Suppressor macrophage treated with lipopolysaccharide for 4 hours (primary cell): ENCODE measurements around the gene USP13.

Experiments used
- DNase-seq: peaks from one replicate; pipeline ENCODE4 v3.0.0-alpha.2; 2020

Gene USP13

GRCh38 chr3:179807588-179807987 lies 154.7 kb downstream of the USP13 start:
- no peak for DNase-seq

- DNase-seq = no peak
Measured at GRCh38 chr3:179809639-179810038, 156.8 kb downstream of the USP13 start.

DNA sequence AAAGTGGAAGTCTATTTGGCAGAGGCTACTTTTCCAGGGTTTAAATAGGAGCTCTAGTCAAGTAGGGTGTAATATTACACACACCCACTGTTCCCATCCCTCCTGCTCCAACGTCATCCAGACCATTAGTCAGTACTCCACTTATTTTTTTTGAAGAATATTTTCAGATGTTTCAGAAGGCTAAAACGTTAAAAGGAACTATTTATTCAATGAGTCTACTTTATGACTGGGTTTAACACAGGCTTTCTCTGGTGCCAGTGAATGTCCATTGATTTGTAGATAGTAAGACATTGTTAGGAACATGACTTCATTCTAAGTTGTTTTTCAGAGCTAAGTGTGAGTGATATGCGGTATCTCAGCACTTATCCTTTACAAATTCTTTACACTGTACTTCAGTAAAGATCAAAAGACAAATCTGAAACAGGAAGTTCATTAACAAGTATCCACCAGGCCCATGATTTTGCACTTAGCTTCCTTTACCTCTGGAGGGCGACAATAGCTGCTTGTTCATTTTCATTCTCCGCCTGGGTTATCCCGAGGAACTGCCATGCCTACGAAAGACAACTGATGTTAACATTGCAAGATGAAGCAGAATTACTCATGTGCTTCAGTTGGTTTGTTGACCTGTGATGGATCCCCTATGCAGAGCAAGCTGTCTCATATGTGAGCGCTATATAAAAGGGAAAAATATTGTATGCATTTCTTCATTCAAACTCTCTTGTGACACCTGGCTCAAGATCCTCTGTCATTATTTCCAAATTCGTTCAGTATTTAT lies 158.7 kb downstream of the USP13 start:
- DNase-seq = peak; percentile 72

GRCh38 chr3:179812096-179812382 lies 159.2 kb downstream of the USP13 start:
- DNase-seq = no peak

DNA sequence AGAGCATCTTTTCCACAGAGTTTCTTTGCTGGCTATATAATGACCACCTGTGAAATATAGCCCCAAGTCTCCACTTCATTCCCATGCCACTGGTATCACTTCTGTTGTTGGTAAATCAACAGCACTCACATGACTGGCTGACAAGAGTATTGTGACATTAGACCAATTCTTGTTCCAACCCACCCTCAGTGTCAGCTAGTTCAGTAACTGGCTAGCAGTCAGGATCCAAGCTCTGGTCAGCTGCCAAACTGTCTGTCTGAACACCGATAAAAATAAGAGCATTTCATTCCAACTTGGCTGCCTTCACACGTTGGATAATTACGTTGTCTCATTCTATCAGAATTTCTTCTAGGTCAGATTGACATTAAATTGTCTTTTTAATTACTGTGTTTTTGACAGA lies 166.5 kb downstream of the USP13 start:
- DNase-seq = no peak

DNA sequence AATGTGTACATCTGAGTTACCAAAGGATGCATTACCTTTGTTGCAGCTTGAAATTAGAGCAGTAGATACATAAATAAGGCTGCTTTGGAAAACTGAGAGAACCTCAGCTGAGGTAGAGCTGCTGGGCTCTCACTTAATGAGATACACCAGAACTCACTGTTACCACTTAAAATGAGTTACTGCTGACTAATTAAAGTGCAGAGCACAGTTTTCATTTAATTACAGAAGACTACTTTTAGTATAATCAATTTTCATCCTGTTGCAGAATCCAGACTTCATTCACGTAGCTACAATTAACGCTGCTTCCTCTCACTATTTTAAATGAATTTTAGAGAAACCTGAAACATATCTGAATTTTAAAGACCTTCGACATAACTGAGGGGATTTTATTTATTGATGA lies 169.5 kb downstream of the USP13 start:
- DNase-seq = no peak

- DNase-seq = no peak
Measured at GRCh38 chr3:179825527-179826246, 172.8 kb downstream of the USP13 start.

GRCh38 chr3:179826247-179826637 lies 173.4 kb downstream of the USP13 start:
- no peak for DNase-seq

- no peak for DNase-seq
Measured at GRCh38 chr3:179828738-179829137, 175.9 kb downstream of the USP13 start.

DNA sequence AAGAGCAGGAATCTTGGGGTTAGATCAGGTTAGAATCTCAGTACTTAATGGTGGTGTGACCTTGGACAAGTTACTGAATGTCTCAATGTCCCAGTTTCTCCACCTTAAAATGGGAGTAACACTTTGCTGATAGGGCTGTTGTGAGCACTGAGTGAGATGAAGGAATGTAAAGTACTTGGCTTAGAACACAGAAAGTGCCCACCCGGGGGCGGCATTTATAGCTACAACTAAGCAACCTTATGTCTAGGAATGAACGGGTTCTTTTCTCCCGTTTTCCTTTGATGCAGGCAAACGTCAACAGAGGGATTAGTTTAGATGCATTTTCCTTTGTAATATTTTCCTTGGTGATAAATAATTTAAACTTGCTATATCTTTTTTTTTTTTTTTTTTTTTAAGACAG lies 176.6 kb downstream of the USP13 start:
- DNase-seq = no peak

DNA sequence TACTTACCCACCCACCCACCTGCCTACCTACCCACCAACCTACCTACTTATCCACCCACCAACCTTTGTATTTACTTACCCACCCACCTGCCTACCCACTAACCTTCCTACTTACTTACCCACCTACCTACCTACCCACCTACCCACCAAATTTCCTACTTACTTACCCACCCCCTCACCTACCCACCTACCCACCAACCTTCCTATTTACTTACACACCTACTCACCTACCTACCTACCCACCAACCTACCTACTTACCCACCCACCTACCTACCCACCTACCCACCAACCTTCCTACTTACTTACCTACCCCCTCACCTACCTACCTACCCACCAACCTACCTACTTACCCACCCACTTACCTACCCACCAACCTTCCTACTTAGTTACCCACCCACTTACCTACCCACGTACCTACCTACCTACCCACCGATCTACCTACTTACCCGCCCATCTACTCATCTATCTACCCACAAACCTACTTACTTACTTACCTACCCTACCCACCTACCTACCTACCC lies 179.6 kb downstream of the USP13 start:
- no peak for DNase-seq

- no peak for DNase-seq
Measured at GRCh38 chr3:179833294-179833693, 180.5 kb downstream of the USP13 start.

DNA sequence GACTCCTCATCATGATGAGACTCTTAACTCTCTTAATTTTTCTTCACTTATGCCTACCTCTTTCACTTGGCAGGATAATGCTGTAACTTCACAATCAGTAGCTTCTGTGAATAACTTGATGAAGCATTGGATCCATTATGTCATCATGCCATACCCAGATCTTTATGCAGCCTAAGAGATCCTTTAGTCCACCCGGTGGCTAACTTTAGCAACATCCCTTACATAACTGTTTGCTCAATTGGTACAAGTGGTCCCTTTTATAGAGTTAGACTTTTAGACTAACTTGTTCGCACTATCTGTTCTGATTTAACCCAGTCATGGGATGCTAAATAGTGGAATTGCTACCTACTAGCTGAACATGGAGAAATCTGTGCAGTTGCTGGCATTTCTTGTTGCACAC lies 184.5 kb downstream of the USP13 start:
- no peak for DNase-seq
